CD4-positive, alpha-beta memory T cell (primary cell): Measurements from ENCODE around the gene SAFB2. TPM values are rescaled to one million over a fixed set of nuclear protein-coding genes. Genes with fewer than 3 reads are reported as not detected.

Experiments
- CTCF ChIA-PET: fragments of 350-600 bp; sonication (Branson Sonifier 250); formaldehyde crosslinking; loops from one replicate; lab custom pipeline; 2021; ENCODE audit warnings: inconsistent platforms; ENCODE audit not compliant: partially characterized antibody; lab: Charles Lee
- POLR2A ChIA-PET: fragments of 350-600 bp; sonication (Branson Sonifier 250); formaldehyde crosslinking; loops from one replicate; lab custom pipeline; 2021; ENCODE audit not compliant: partially characterized antibody; lab: Charles Lee
- DNase-seq, 5 donors: peaks; one replicate each; pipeline versions ENCODE4 v3.0.0 to v3.0.0-alpha.2; 2020 to 2022; ENCODE audit warnings: mixed read lengths in 1 of 5
- H3K27ac ChIP-seq: one replicate; pipeline ENCODE4 v1.7.0; 2013; ENCODE audit warnings: low read depth, low read length
- H3K27me3 ChIP-seq: 2 replicates; pipeline ENCODE4 v1.7.0; 2013; ENCODE audit warnings: mild to moderate bottlenecking, low read length, moderate library complexity; ENCODE audit not compliant: insufficient read depth
- H3K36me3 ChIP-seq: 2 replicates; pipeline ENCODE4 v1.7.0; 2013; ENCODE audit warnings: mild to moderate bottlenecking, low read length, moderate library complexity; ENCODE audit not compliant: insufficient read depth
- H3K4me1 ChIP-seq: 2 replicates; pipeline ENCODE4 v1.7.0; 2013; ENCODE audit warnings: mild to moderate bottlenecking, low read length, moderate library complexity; ENCODE audit not compliant: insufficient read depth
- H3K4me3 ChIP-seq, 2 donors: one replicate each; pipeline ENCODE4 v1.7.0; 2013; ENCODE audit warnings: low read length in 2 of 2, mild to moderate bottlenecking in 1 of 2
- H3K9me3 ChIP-seq, 2 donors: one replicate each; pipeline ENCODE4 v1.7.0; 2013; ENCODE audit warnings: low read length in 2 of 2, control low read depth in 1 of 2; ENCODE audit not compliant: control insufficient read depth in 1 of 2
- H3K27ac Mint-ChIP-seq, 7 donors: one replicate each; pipeline ENCODE4 v1.8.0; 2020 to 2021; ENCODE audit warnings: mixed read lengths in 7 of 7, mild to moderate bottlenecking in 6 of 7, inconsistent platforms in 3 of 7, moderate library complexity in 3 of 7
- H3K27me3 Mint-ChIP-seq, 2 donors: one replicate each; pipeline ENCODE4 v1.8.0; 2020 to 2021; ENCODE audit warnings: mixed read lengths in 2 of 2
- H3K36me3 Mint-ChIP-seq, 2 donors: one replicate each; pipeline ENCODE4 v1.8.0; 2020 to 2021; ENCODE audit warnings: mixed read lengths in 2 of 2, inconsistent platforms in 1 of 2, mild to moderate bottlenecking in 1 of 2
- H3K4me1 Mint-ChIP-seq, 4 donors: one replicate each; pipeline ENCODE4 v1.8.0; 2020 to 2021; ENCODE audit warnings: mixed read lengths in 4 of 4, mild to moderate bottlenecking in 1 of 4
- H3K4me3 Mint-ChIP-seq, 8 donors: one replicate each; pipeline ENCODE4 v1.8.0; 2020 to 2021; ENCODE audit warnings: mixed read lengths in 8 of 8, mild to moderate bottlenecking in 7 of 8, moderate library complexity in 6 of 8, inconsistent platforms in 3 of 8
- H3K9me3 Mint-ChIP-seq, 8 donors: one replicate each; pipeline ENCODE4 v1.8.0; 2020 to 2021; ENCODE audit warnings: mixed read lengths in 8 of 8, mild to moderate bottlenecking in 5 of 8, inconsistent platforms in 3 of 8, moderate library complexity in 1 of 8
- intact Hi-C: fragments of 100-400 bp; cut with micrococcal nuclease; formaldehyde crosslinking; loops from one replicate; pipeline ENCODE4 v1.15.1; 2023
- polyA plus RNA-seq, 2 donors: library from polyadenylated mRNA; unstranded; fragments of 300-500 nt; fragmentation: Illumina TruSeq; gene quantifications; one replicate each; pipeline ENCODE4 v1.2.3, GENCODE V29; 2021
- total RNA-seq, 2 experiments: library from RNA; stranded (reverse); gene quantifications; one replicate each; pipeline ENCODE4 v1.2.3, GENCODE V29; 2021

Gene SAFB2
- total and polyA plus RNA-seq, 4 experiments from 2014 or later = 16.6 to 263 (median 161) TPM

- H3K27me3 Mint-ChIP-seq = peaks cover 7 to 30% of the 10 kb centered on the region in 2 donors
- H3K36me3 Mint-ChIP-seq = peaks cover 5 to 7% of the 10 kb centered on the region in 2 donors
- no peak for DNase-seq
- peaks cover 10% of the 10 kb centered on the region for H3K27me3 ChIP-seq
- ChIA-PET POLR2A (no interaction called here), CTCF (no interaction called here)
- intact Hi-C loops = no loop called here
- H3K4me3 ChIP-seq = no peak overlapping the region
- H3K4me1 ChIP-seq = no peaks in the 10 kb centered on the region
- no peaks in the 10 kb centered on the region for H3K4me1 Mint-ChIP-seq
- no peak overlapping the region for H3K4me3 Mint-ChIP-seq
- H3K9me3 ChIP-seq = peaks cover 0 to 8% of the 10 kb centered on the region in 2 donors
- H3K27ac Mint-ChIP-seq = no peak overlapping the region
- no peak overlapping the region for H3K27ac ChIP-seq
- H3K9me3 Mint-ChIP-seq = peaks cover 0 to 21% (median 14%) of the 10 kb centered on the region in 8 donors
- no peaks in the 10 kb centered on the region for H3K36me3 ChIP-seq
Measured at GRCh38 chr19:5563008-5563431, 59.6 kb downstream of the SAFB2 start.

- Histone ChIP-seq H3K36me3 (no peaks in the 10 kb centered on the region), H3K9me3 (peaks cover 0 to 8% of the 10 kb centered on the region in 2 donors), H3K4me1 (no peaks in the 10 kb centered on the region), H3K27ac (no peak overlapping the region), H3K4me3 (no peak overlapping the region), H3K27me3 (peaks cover 10% of the 10 kb centered on the region)
- H3K4me3 Mint-ChIP-seq = no peak overlapping the region
- ChIA-PET POLR2A (no interaction called here), CTCF (no interaction called here)
- H3K9me3 Mint-ChIP-seq = peaks cover 0 to 21% (median 14%) of the 10 kb centered on the region in 8 donors
- H3K27ac Mint-ChIP-seq = no peak overlapping the region
- no peaks in the 10 kb centered on the region for H3K4me1 Mint-ChIP-seq
- no peak for DNase-seq
- peaks cover 7 to 32% of the 10 kb centered on the region in 2 donors for H3K27me3 Mint-ChIP-seq
- intact Hi-C loops = no loop called here
- peaks cover 5 to 7% of the 10 kb centered on the region in 2 donors for H3K36me3 Mint-ChIP-seq
Measured at GRCh38 chr19:5562280-5562679, 60.3 kb downstream of the SAFB2 start.

GRCh38 chr19:5561559-5561958 is 61.0 kb downstream of the SAFB2 start:
- intact Hi-C loops = no loop called here
- H3K9me3 ChIP-seq = peaks cover 0 to 8% of the 10 kb centered on the region in 2 donors
- no peaks in the 10 kb centered on the region for H3K36me3 ChIP-seq
- H3K27me3 ChIP-seq = peaks cover 3% of the 10 kb centered on the region
- no peaks in the 10 kb centered on the region for H3K4me1 ChIP-seq
- peak overlapping the region in 1 of 7 donors; percentile 43 for H3K27ac Mint-ChIP-seq
- H3K9me3 Mint-ChIP-seq = peaks cover 0 to 21% (median 14%) of the 10 kb centered on the region in 8 donors
- H3K36me3 Mint-ChIP-seq = peaks cover 5 to 7% of the 10 kb centered on the region in 2 donors
- no peak for DNase-seq
- H3K27ac ChIP-seq = no peak overlapping the region
- H3K4me3 ChIP-seq = no peak overlapping the region
- H3K27me3 Mint-ChIP-seq = peaks cover 10 to 32% of the 10 kb centered on the region in 2 donors
- H3K4me1 Mint-ChIP-seq = no peaks in the 10 kb centered on the region
- POLR2A ChIA-PET = no interaction called here
- CTCF ChIA-PET = no interaction called here
- no peak overlapping the region for H3K4me3 Mint-ChIP-seq

- Mint-ChIP-seq H3K4me1 (no peaks in the 10 kb centered on the region), H3K27me3 (peaks cover 8 to 26% of the 10 kb centered on the region in 2 donors), H3K27ac (no peak overlapping the region), H3K9me3 (peaks cover 0 to 21% (median 14%) of the 10 kb centered on the region in 8 donors), H3K4me3 (no peak overlapping the region), H3K36me3 (peaks cover 5 to 7% of the 10 kb centered on the region in 2 donors)
- intact Hi-C loops = no loop called here
- Histone ChIP-seq H3K36me3 (no peaks in the 10 kb centered on the region), H3K4me1 (no peaks in the 10 kb centered on the region), H3K27ac (no peak overlapping the region), H3K4me3 (no peak overlapping the region), H3K9me3 (peaks cover 0 to 8% of the 10 kb centered on the region in 2 donors), H3K27me3 (no peaks in the 10 kb centered on the region)
- no peak for DNase-seq
- ChIA-PET CTCF (no interaction called here), POLR2A (no interaction called here)
Measured at GRCh38 chr19:5560156-5560555, 62.4 kb downstream of the SAFB2 start.

GRCh38 chr19:5559804-5560133 is 62.8 kb downstream of the SAFB2 start:
- peaks cover 5 to 7% of the 10 kb centered on the region in 2 donors for H3K36me3 Mint-ChIP-seq
- peaks cover 0 to 21% (median 13%) of the 10 kb centered on the region in 8 donors for H3K9me3 Mint-ChIP-seq
- H3K36me3 ChIP-seq = no peaks in the 10 kb centered on the region
- H3K27ac Mint-ChIP-seq = no peak overlapping the region
- H3K4me1 Mint-ChIP-seq = no peaks in the 10 kb centered on the region
- intact Hi-C loops = no loop called here
- DNase-seq = no peak
- H3K4me1 ChIP-seq = no peaks in the 10 kb centered on the region
- H3K9me3 ChIP-seq = peaks cover 0 to 8% of the 10 kb centered on the region in 2 donors
- no peak overlapping the region for H3K4me3 ChIP-seq
- POLR2A ChIA-PET = no interaction called here
- no peak overlapping the region for H3K4me3 Mint-ChIP-seq
- peaks cover 7 to 24% of the 10 kb centered on the region in 2 donors for H3K27me3 Mint-ChIP-seq
- CTCF ChIA-PET = no interaction called here
- no peaks in the 10 kb centered on the region for H3K27me3 ChIP-seq
- H3K27ac ChIP-seq = no peak overlapping the region

- peaks cover 5 to 7% of the 10 kb centered on the region in 2 donors for H3K36me3 Mint-ChIP-seq
- ChIA-PET POLR2A (no interaction called here), CTCF (no interaction called here)
- Histone ChIP-seq H3K4me3 (no peak overlapping the region), H3K4me1 (no peaks in the 10 kb centered on the region), H3K27ac (no peak overlapping the region), H3K27me3 (no peaks in the 10 kb centered on the region), H3K36me3 (no peaks in the 10 kb centered on the region), H3K9me3 (peaks cover 0 to 8% of the 10 kb centered on the region in 2 donors)
- peaks cover 7 to 21% of the 10 kb centered on the region in 2 donors for H3K27me3 Mint-ChIP-seq
- intact Hi-C loops = no loop called here
- H3K4me3 Mint-ChIP-seq = no peak overlapping the region
- H3K4me1 Mint-ChIP-seq = no peaks in the 10 kb centered on the region
- peak overlapping the region in 1 of 7 donors; percentile 2 for H3K27ac Mint-ChIP-seq
- no peak for DNase-seq
- H3K9me3 Mint-ChIP-seq = peaks cover 0 to 19% (median 13%) of the 10 kb centered on the region in 8 donors
Measured at GRCh38 chr19:5558101-5558621, 64.4 kb downstream of the SAFB2 start.

- ChIA-PET CTCF (no interaction called here), POLR2A (no interaction called here)
Measured at GRCh38 chr19:5557691-5558090, 64.9 kb downstream of the SAFB2 start.

More at GRCh38 chr19:5557691-5558090, 64.9 kb downstream of the SAFB2 start:
- Histone ChIP-seq H3K36me3 (no peaks in the 10 kb centered on the region), H3K9me3 (peaks cover 0 to 8% of the 10 kb centered on the region in 2 donors), H3K4me3 (no peak overlapping the region), H3K27ac (no peak overlapping the region), H3K4me1 (no peaks in the 10 kb centered on the region), H3K27me3 (no peaks in the 10 kb centered on the region)
- Mint-ChIP-seq H3K36me3 (peaks cover 5 to 7% of the 10 kb centered on the region in 2 donors), H3K9me3 (peaks cover 0 to 19% (median 13%) of the 10 kb centered on the region in 8 donors), H3K4me3 (no peak overlapping the region), H3K27me3 (peaks cover 7 to 20% of the 10 kb centered on the region in 2 donors), H3K4me1 (no peaks in the 10 kb centered on the region), H3K27ac (peak overlapping the region in 1 of 7 donors; percentile 3)
- no peak for DNase-seq
- intact Hi-C loops = no loop called here
